CD4-positive, alpha-beta T cell treated with Interleukin-2 at 100 ng/mL for 4 hours (primary cell): ENCODE measurements around the gene KLHL4.
"Not testable (repeated sequence)": the region's sequence is repeated elsewhere in the genome, so short reads cannot be mapped to it uniquely, and the experiment has no call there.

Source experiments
- DNase-seq: peaks from one replicate; pipeline ENCODE4 v3.0.0-alpha.2; 2020; ENCODE audit warnings: low spot score

Gene KLHL4

DNA sequence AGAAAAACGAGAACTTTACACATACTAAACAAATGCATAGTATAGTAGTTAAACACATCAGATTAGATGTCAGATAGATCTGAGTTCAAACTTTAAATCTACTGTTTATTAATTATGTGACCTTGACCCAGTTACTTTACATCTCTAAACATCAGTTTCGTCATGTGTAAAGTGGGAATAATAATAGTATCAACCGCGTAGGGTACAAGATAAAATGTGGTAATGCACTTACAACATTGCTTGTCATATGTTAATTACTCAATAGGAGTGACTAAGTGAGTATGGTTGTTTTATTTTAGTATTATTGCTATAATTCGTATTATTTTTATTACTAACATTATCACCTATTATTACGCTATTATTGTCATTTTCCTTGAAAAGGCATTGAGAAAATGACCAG, 144.2 kb downstream of the KLHL4 start:
- no peak for DNase-seq

DNA sequence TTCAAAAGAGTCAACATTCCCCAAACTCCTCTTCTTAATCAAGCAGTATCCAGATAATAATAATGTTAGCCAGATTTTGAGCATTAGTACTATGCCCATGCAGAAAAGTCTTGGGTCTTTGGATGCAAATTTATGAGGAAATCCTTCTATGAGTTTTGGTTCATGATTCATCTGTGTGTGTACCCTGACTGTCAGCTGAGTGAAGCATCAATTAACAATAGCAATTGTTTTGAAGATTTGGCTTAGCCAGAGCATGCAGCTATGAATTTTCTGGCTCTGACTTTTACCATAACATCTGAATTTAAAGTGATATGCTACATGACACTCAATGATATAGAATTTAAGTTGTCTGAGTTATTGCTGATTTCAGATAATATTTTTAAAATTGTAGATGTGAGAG, 145.8 kb downstream of the KLHL4 start:
- DNase-seq = no peak

DNA sequence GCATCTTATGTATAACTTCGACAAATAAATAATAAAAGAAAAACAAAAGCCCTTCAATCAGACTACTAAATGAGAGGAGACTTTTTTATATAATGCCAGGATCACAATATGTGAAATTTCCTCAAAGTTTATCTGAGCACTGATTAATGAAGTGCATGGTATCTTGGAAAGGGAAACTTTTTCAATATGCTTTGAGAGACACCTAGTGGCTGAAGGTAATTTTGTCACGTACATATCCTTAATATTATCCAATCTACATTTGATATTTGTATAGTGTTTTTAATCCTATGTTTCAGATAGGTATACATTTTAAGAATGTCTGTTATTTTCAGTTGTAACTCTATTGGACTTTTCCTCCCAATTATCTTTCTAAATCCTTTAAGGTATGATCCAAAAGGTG, 146.8 kb downstream of the KLHL4 start:
- DNase-seq = no peak

DNA sequence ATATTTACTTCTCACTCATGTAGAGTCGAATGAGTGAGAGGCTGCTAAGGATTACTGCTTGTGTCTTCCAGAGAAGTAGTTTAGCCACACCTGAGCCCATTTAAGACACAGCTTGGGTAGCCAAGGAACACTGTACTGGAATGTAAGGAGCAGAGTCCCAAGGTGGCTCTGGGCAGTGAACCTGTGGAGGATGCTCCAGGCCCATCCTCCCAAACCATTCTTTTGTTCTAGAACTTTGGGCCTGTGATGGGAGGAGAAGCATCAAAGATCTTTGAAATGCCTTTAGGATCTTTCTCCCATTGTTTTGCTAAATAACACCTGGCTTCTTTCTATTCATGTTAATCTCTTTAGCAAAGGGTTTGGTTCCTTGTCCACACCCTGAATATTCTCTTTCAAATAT, 162.2 kb downstream of the KLHL4 start:
- no peak for DNase-seq

DNA sequence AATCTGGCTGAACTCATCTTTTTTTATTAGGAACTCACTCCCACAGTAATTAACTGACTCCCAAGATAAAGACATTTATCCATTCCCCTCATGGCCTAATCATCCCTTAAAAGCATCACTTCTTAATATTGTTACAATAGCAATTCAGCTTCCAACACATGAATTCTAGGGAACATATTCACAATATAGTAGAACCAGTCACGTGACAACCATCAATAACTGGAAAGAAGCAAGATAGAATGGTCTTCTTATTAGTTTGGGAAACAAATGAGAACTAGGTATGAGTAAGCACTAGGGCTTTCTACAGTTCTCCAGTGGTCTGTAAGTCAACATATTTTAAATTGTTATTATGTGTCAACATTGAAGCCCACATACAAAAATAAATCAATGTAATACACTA, 170.1 kb downstream of the KLHL4 start:
- DNase-seq = no peak

DNA sequence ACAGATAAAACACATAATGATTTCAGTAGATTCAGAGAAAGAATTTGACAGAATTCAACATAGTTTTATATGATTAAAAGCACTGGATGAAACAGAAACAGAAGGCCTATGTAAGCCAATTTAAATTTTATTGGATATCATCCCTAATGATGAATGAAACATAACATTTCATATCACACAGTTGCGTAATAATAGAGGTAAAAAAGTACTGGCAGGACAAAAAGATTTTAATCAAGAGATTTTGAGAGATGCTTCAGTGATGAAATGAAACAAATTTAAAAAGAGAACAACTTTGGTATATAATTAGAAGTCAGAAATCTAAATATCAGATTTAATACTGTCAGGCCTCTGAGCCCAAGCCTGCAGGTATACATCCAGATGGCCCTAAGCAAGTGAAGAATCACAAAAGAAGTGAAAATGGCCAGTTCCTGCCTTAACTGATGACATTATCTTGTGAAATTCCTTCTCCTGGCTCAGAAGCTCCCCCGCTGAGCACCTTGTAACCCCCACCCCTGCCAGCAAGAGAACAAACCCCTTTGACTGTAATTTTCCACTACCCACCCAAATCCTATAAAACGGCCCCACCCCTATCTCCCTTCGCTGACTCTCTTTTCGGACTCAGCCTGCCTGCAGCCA, 170.6 kb downstream of the KLHL4 start:
- not testable (repeated sequence) for DNase-seq

DNA sequence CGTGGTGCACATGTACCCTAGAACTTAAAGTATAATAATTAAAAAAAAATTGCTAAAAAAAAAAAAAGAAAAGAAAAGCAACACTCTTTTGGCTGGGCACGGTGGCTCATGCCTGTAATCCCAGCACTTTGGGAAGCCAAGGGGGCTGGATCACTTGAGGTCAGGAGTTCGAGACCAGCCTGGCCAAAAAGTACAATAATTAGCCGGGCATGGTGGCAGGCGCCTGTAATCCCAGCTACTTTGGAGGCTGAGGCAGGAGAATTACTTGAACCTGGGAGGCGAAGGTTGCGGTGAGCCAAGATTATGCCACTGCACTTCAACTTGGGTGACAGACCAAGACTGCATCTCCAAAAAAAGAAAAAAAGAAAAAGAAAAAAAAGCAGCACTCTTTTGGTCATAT, 171.6 kb downstream of the KLHL4 start:
- DNase-seq = not testable (repeated sequence)

DNA sequence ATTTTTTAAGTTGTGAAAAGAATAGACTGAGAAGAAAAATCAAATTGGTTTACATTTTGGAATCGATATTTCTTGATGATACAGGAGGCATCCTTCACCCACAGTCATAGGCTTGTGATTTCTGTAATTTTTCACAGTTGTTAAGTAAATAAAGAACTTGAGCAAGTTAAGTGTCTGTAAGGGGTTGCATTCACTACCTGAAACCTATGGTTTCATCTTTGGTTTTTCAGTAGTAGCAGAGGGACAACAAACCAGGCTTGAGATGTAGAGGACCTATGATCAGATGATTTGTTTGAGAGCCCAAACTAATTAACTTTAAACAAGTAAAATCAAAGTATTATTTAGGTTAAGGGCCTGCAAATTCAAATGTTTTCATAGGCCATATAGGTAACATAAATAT, 175.6 kb downstream of the KLHL4 start:
- no peak for DNase-seq

DNA sequence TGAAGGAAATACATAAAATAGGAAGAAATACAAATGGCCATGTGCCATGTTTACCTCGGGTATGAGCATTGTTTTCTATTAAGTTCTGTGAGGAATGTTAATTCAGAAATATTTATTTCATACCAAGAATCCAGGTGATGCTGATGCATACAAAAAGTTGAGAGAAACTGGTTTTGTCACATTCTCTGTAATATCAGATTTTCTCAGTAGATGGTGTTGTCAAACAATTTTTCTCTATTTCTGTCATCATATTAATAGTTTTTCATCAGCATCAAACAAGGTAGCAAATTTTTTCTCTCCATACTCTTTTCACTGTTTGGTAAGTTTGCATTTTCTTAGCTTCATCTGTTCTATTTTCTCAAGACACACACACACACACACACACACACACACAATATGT, 179.8 kb downstream of the KLHL4 start:
- DNase-seq = no peak

- no peak for DNase-seq
Measured at GRCh38 chrX:87702795-87703194, 185.2 kb downstream of the KLHL4 start.

GRCh38 chrX:87703469-87703868, 185.9 kb downstream of the KLHL4 start:
- DNase-seq = not testable (repeated sequence)

GRCh38 chrX:87706134-87706533, 188.5 kb downstream of the KLHL4 start:
- DNase-seq = no peak

DNA sequence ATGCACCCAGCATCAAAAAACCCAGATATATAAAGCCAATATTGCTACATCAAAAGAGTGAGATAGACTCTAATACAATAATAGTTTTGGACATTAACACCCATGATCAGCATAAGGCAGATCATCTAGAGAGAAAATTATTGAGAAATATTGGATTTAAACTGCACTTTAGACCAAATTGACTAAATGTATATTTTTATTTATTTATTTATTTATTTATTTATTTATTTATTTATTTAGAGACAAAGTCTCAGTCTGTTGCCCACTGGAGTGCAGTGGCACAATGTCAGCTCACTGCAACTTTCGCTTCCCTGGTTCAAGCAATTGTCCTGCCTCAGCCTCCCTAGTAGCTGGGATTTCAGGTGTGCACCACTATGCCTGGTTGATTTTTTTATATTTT, 193.0 kb downstream of the KLHL4 start:
- DNase-seq = no peak
